Embryonic facial prominence (tissue), 1 donor: ENCODE measurements around the gene ECHDC3.
"Not testable (repeated sequence)": the region's sequence is repeated elsewhere in the genome, so short reads cannot be mapped to it uniquely, and the experiment has no call there.

Source experiments
- DNase-seq: peaks from one replicate; pipeline ENCODE4 v3.0.0-alpha.2; 2016; ENCODE audit errors: extremely low spot score

ECHDC3 gene, protein sequence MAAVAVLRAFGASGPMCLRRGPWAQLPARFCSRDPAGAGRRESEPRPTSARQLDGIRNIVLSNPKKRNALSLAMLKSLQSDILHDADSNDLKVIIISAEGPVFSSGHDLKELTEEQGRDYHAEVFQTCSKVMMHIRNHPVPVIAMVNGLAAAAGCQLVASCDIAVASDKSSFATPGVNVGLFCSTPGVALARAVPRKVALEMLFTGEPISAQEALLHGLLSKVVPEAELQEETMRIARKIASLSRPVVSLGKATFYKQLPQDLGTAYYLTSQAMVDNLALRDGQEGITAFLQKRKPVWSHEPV

DNA sequence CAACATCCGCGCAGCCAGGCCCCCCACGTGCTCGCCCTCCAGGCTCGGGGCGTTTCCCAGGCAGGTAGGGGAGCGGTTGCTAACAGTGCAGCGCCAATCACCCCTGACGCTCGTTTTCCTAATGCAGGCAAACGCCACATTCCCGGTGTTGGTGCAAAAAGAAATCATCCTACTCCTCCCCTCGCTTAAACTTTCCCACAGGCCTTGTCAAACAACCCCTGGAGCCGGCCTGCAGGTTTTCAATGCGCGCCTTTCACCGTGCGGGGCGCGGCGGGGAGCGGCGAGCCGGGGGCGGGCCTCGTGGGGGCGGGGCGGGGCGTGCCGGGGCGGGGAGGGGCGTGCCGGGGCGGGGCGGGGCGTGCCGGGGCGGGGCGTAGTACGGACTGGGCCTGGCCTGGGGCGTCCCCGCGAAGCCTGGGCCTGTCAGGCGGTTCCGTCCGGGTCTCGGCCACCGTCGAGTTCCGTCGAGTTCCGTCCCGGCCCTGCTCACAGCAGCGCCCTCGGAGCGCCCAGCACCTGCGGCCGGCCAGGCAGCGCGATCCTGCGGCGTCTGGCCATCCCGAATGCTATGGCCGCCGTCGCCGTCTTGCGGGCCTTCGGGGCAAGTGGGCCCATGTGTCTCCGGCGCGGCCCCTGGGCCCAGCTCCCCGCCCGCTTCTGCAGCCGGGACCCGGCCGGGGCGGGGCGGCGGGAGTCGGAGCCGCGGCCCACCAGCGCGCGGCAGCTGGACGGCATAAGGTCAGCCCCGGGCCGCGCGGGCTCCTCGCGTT lies at the start of gene ECHDC3:
Gene ECHDC3, plus strand, starts transcription at position 374 of the 770 bp plus-strand sequence. Its CDS starts 195 bp downstream, at position 569.
- no peak for DNase-seq

DNA sequence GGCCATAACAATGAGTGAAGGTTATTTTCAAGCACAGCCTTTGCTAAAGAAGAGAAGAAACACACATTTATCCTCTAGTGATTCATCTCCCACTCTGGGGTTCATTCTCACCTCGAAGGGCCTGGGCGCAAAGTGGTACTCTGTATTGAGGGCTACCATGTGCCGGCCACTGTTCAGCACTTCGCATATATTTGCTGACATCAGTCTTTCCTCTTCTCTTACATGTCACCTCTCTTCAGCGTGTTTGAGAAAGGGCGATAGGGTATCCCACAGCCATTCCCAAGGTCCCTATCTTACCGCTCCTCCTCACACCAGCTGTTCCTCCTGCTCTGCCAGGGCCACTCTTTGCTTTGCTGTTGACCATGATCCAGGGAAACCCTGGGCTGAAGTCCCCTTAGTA lies 48.8 kb upstream of the ECHDC3 start:
- DNase-seq, result no peak

DNA sequence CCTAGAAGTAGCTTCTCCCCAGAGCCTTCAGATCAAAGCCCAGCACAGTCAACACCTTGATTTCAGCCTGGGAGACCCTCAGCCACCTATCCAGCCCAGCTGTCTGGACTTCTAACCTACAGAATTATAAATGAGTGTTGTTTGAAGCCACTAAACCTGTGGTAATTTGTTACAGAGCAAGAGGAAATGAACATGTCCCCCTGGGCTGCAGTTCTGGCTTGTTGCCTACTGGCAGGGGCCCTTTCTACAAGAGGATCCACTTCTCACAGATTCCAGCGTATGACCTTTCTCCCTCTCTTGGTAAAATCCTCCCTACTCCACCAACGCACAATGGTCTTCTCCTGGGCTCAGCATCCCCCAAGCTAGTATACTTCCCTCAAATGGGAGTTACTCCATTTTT lies 46.4 kb upstream of the ECHDC3 start:
- DNase-seq, result no peak

DNA sequence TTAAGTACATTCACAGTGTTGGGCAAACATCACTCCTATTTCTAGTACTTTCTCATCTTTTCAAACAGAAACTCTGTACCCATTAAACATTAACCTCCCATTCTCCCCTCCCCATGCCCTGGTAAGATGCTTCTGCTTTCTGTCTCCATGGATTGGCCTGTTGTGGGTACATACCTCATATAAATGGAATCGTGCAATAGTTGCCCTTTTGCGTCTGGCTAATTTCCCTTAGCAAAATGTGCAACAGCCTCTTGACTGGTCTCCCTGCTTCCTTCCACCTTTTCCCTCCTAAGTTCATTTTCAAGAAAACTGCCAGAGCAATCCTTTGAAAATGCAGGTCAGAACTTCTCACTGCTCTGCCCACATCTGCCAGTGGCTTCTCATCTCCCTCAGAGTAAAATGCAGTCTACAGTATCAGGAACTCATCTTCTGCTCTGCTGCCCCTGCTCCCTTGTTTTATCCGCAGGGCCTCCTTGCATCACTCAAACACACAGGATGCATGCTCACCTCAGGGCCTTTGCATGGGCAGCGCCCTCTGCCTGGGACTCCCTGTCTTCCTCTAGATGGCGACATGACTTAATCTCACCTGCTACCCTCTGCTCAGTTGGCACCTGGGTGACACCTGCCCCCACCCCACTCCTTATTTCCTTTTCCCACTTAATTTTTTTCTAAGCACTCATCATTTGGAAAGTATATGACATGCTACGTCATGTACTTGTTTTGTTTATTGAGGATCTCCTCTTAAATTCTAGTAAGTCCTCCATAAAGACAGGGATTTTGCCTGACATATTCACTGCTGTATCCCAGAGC lies 44.3 kb upstream of the ECHDC3 start:
- DNase-seq, result no peak

DNA sequence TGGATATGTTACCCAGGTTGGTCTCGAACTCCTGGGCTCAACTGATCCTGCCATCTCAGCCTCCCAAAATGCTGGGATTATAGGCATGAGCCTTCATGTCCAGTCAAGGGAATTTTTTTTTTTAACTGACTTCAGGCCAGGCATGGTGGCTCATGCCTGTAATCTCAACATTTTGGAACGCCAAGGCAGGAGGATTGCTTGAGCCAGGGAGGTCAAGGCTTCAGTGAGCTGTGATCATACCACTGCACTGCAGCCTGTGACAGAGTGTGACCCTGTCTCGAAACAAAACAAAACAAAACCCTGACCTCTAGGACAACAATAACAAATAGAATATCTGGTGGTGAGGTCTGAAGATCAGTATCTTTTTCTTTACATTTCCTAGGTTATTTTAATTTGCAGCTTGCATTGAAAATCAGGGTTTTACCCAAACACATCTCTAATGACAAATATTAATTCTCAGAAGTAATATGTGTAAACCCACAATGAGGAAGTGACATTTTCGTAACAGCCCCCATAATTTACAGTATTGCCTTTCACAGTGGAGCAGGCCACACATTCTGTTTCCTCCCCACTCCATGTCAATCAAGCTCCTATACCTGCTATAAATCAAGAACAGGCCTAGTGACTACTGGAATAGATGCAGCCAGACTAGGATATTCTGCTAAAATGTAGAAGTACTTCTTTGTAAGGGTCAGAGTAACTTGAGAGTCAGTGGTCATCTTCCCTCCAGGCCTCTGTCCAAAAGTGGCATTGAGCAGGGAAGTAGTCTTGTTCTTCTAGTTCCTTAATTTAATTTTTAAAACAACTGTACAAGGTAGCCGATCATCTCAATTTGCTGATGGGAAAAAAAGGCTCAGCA lies 43.3 kb upstream of the ECHDC3 start:
- DNase-seq, result no peak

DNA sequence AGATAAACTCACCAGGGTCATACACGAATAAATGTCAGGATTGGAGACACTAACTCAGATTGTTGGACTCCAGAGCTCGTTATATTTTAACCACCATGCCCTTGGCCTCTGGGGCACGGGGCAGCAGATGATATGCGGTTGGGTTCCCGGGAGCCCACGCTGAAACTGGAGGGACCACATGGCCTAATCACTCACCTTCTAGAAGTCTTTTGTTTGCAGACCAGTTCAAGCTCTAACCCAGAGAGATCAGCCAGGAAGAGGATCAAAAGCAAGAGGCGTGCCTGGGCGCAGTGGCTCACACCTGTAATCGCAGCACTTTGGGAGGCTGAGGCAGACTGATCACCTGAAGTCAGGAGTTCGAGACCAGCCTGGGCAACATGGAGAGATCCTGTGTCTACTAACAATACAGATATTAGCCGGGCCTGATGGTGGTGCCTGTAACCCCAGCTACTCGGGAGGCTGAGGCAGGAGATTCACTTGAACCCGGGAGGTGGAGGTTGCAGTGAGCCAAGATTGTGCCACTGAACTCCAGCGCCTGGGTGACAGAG lies 42.6 kb upstream of the ECHDC3 start:
- no peak for DNase-seq

DNA sequence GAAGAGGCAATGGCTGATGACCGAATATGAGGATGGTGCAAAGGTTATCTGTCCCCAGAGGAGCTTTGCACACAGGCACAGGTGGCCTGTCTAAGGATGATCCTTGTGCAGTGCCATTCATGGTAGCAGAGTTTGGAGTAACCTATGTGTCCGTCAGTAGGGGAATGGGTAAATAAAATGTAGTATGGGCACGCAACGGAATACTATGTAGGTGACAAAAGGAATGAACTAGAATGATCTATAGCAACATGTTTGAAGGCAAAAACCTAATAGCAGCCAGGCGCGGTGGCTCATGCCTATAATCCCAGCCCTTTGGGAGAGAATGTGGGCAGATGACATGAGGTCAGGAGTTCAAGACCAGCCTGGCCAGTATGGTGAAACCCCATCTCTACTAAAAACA lies 41.6 kb upstream of the ECHDC3 start:
- DNase-seq, result no peak

DNA sequence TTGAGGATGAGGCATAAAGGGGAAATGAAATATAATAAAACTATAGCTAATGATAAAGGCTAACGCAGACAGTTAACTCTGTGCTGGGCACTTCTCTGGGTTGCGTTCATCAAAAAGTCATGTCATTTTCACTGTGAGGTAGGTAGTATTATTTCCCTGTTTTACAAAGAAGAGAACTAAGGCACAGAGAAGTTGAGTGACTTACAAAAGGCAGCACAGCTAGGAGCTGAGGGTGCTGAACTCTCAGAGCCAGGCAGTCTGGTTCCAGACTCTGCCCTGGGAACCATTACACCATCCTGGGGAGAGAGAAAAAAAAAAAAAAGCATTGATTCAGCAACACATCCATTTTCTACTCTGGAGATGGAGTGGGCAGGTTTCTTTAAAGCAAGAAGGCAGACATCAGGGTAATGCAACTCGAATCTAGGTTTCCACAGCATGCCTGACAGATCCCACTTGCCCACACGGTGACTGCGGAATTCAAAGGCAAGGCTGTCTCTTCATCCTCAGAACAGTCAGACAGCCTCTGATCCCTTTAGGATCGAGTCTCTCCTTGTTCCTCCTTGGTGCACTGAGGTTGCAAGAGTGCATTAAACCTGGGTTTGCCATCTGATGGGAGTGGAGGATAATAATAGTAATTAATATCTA lies 40.6 kb upstream of the ECHDC3 start:
- no peak for DNase-seq

DNA sequence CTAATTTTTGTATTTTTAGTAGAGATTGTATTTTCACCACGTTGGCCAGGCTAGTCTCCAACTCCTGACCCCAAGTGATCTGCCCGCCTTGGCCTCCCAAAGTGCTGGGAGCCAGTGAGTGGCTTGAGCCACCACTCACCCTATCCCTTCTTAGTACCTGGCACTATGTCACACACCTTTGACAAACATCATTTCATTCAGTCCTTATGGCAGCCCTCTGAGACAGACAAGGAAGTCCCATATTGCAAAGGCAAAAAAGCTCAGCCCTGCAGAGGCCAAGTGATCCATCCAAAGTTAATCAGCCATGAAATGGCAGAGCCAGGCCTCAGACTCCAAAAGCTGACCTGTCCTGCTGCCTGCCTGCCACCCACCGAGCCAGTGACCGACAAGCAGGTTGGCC lies 39.9 kb upstream of the ECHDC3 start:
- no peak for DNase-seq

DNA sequence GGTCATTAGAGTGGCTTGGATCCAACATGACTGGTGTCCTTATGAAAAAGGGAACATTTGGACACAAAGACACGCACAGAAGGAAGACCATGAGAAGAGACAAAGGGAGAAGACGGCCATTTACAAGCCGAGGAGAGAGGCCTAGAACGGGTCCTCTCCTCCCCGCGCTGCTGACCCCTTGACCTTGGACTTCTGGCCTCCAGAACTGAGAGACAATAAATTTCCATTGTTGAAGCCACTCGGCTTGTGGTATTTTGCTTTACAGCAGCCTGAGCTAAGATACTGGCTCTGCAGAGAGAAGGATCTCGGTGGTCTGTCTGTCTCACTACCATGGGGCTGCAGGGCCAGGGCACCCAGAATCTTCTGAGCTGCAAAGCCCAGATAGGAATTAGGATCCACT lies 38.1 kb upstream of the ECHDC3 start:
- DNase-seq, result no peak

DNA sequence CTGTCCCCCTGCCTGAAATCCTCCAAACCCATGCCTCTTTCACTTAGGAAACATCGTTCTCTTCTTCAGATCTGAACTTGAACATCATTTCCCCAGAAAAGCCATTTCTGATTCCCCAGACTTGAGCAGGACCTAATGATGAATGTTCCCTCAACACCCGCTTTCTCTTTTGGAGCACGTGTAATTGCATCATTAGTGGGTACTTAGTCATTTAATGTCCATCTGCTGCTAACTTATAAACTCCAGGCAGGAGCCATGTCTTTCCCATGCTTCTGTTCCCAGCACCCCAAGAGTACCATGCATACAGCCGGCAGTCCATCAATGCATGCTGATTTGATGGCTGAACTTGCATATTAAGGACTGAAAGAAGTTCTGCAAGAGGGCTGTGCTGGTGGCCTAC lies 36.5 kb upstream of the ECHDC3 start:
- no peak for DNase-seq

DNA sequence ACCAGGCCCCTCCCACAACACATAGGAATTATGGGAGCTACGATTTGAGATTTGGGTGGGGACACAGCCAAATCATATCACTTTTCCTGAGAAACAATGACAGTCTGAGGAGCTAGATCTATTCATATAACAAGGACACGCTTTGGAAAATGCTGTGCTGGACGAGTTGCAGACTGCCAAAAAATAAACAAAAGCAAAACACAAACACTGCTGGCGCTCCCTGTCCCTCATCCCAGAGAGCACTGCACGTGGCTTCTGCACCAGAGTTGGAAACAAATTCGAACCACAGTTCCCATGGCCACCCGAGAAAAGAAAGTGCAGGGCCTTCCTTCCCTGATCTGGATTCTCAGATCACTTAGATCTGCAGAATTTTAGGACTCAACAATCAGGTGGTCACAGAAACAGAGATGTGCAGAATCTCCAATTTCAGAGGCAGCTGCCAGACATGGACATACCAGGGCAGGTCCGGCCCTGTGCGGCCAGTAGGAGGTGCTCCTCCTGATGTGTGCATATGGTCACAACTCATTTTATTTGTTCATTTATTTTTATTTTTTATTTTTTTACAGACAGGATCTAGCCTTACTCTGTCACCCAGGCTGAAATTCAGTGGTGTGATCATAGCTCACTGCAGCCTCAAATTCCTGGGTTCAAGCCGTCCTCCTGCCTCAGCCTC lies 35.2 kb upstream of the ECHDC3 start:
- no peak for DNase-seq

DNA sequence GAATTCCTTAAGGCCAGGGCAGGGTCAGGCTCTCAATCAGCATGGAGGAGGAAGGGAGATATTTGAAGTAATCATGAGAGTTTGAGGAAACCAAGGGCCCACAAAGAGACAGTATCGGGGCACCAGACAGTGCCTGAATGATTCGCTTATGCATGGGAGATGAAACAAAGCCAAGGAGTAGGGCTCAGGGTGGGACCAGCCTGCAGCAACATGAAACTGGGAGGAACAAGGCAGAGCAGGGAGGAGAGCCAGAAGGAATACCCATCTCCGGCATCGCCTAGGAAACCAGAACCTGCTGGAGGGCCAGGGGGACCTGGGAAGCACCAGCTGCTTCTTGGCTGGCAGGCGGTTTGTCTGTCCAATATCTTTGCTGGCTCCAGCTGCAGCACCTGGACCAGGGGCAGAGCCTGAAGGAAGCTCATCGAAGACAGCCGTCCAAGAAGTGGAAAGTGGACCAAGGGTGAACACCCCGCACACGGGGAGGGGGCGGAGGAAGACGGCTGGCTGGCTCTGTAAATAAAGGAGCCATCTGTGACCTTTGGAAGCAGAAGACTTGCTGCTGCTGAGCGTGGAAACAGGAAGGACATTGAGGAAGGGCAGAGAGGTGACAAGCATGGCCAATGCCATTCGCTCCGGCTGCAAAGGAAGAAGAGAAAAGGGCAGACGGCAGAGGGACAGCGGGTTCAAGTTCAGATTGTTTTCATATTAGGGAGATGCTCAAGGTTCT lies 34.4 kb upstream of the ECHDC3 start:
- DNase-seq, result no peak

DNA sequence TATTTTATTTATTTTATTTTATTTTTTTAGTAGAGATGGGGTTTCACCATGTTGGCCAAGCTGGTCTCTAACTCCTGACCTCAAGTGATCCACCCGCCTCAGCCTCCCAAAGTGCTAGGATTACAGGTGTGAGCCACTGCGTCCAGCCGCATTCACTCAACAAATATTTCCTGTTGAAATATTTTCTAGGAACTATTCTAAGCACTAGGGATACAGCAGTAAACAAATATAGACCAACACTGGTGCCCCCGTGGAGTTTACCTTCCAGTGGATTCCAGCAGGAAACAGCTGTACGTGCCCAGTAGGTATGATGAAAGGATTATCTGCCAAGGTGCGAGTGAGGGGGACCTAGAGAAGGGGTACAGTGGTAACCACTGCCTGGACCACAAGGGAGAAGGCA lies 33.4 kb upstream of the ECHDC3 start:
- DNase-seq, result not testable (repeated sequence)

DNA sequence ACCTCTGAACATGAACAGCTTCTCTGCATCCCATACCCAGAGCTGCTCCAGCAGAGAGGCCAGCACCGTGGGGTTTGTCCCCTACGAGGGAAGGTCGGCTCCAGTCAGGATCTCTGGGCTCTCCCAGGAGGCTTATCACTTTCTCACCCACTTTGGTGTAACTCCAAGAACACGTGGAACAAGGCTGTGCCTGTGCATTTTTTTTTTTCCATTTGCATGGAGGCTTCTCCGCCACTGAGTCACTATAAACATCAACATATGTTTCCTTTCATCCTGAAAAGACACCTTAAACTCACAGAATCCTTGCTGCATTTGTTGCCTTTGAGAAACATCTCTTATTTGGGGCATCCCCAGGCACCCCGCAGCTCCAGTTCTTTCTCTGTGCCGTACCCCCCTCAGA lies 29.4 kb upstream of the ECHDC3 start:
- DNase-seq, result no peak

DNA sequence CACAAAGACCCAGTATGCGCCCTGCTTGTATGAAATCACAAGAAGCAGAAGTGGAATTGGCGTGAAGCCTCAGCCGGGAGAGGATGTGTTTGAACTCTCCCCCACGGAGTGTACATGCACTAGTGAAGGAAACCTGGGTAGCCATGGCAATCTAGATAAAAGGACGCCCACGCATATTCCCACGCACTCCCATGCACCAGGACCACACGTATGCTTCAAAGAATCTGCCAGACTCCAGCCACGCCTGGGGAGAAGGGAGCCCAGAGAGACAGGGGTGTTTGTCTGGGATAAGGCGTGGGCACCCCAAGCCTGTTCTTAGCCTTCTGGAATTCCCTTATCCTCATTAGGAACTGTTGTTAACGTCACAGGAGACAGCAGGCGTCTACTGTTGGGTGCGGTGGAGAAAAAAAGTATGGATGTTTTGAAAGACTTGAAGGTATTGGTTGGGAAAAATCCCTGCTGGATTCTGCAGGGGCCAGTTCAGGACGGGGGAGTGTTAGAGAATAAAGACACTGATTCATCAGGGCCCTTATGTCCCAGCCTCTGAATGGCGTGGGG lies 28.9 kb upstream of the ECHDC3 start:
- DNase-seq, result no peak

DNA sequence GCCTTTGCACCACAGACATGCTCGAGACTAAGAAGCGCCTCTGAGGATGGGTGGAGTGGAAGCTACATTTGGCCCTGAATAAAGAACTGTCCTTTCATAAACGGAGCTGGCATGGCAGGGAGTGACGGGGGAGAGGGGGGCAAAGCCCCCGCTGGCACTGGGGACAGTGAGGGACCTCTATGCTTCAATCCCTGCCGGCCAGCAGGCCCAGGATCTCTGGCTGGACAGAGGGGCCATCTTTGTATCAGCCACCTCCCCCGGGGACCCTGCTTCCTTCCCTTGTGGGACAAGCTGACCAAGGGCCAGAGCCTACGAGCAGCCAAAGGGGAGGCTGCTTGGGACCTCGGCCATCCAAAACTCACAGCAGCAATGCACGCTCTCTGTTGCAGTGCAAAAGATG lies 28.2 kb upstream of the ECHDC3 start:
- DNase-seq, result no peak

DNA sequence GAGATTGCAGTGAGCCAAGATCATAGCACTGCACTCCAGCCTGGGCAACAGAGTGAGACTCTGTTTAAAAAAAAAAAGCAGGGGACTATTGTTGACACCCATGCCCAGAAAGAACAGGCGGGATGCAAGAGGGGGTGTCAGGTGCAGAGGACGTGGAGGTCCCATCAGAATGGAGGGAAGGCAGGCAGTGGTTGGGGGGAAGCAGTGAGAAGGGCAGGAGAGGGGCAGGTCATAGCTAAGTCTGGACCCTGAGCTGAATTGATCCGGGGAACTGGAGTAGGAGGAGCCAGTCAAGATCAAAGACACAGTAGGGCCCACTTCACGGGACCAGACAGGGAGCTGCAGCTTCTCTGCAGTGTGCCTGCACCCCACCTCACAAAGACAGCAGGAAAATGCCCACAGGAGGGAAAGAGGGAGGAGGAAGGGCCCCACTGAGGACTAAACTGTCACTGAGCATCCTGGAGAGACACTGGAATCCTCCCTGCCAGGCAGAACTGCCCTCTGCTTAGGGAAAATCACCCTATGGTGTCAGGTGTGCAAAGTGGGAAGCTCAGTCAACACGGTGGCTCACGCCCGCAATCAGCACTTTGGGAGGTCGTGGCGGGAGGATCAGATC lies 27.3 kb upstream of the ECHDC3 start:
- DNase-seq, result no peak
